ENCODE measurements around the gene NTM.

Gene NTM

DNA sequence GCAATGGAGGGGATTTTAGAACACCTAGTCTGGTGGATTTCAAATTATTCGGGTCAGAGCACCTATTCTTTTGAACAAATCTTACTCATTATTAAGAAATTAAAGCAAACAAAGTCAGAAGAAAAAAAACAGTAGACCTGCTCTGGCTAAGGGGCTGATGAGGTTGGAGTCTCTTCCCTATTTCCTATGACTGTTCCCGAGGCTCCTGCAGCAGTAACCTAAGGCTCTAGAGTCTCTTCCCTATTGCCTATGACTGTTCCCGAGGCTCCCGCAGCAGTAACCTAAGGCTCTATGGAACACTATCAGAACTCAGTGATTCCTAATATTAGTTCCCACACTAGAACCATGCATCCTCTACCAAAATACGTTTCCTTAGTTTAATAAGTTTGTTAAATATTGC is 607.9 kb downstream of the NTM start:
- H3K27ac ChIP-seq, result no peak overlapping the region
- TF ChIP-seq CTCF (IDR thresholded peaks at IDR 0.05), result no peak

DNA sequence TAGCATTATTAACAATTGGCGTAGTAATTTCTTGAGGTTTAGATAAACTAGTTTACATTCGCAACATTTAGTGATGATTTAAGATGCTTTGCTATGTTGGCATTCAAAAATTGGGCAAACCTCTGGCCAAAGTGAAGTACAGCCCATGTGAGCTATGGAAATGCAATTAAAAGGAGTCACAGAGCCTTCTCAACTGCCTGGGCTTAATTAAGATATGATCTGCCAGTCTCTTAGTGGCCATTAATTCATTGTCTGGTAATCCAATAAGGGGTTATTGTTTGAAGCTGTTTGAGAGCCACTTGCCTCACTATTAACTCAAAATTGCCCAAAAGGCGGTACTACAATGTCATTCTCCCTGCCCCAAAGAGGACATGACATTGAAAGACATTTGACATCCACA is 608.9 kb downstream of the NTM start:
- TF ChIP-seq CTCF (IDR thresholded peaks at IDR 0.05), result no peak
- no peak for TF ChIP-seq ZFX (IDR thresholded peaks at IDR 0.05; ENCODE audit: borderline replicate concordance)
- no peak overlapping the region for H3K27ac ChIP-seq

- no peak overlapping the region for H3K27ac ChIP-seq
- TF ChIP-seq CTCF (IDR thresholded peaks at IDR 0.05), result no peak
- TF ChIP-seq ZFX (IDR thresholded peaks at IDR 0.05; ENCODE audit: borderline replicate concordance), result no peak
Observed at GRCh38 chr11:131980199-131980598, 609.8 kb downstream of the NTM start.

GRCh38 chr11:131980888-131981668 is 610.7 kb downstream of the NTM start:
- TF ChIP-seq ZFX (IDR thresholded peaks at IDR 0.05; ENCODE audit: borderline replicate concordance) (no peak), CTCF (IDR thresholded peaks at IDR 0.05) (no peak)
- no peak overlapping the region for H3K27ac ChIP-seq

DNA sequence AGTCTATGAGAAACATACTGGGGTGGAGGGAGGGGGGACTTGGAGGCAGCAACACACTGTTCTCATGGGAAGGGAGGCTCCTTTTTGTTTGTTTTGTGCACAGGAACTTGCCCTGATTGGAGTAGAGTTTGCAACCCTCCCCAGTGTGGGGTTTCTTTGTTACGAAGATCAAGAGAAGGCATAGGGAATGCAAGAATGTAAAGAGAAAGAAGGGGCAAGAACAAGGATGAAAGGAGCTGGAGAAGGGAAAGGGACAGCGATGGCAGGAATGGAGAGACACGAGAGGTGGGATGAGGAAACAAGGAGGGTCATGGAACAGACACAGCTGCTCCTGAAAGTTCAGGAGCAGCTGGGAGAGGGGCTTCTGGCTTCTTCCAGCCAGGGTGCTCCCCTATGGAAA is 611.7 kb downstream of the NTM start:
- TF ChIP-seq ZFX (IDR thresholded peaks at IDR 0.05; ENCODE audit: borderline replicate concordance) (no peak), CTCF (IDR thresholded peaks at IDR 0.05) (no peak)
- H3K27ac ChIP-seq, result no peak overlapping the region

DNA sequence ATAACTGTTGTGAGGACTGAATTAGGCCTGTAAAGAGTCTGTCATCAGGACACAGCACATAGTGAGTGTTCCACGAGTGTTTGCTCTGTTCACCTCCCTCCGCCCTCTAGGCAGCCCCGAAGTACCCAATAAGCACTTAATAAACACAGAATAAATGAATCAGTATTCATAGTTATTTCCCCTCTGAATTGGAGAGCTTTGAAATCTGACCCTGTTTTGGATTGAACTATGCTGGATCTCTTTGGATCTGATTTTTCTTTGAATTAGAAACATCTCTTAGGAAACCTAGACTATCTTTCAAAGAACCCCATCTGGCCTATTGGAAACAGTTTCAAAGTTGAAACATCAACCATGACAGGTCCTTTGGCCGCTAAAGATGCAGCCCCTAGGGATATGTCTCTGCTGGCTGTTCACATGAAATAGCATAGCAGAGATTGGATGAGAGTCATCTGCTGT is 615.5 kb downstream of the NTM start:
- no peak overlapping the region for H3K27ac ChIP-seq
- TF ChIP-seq CTCF (IDR thresholded peaks at IDR 0.05) (no peak), ZFX (IDR thresholded peaks at IDR 0.05; ENCODE audit: borderline replicate concordance) (no peak)

- no peak overlapping the region for H3K27ac ChIP-seq
- TF ChIP-seq CTCF (IDR thresholded peaks at IDR 0.05) (no peak), ZFX (IDR thresholded peaks at IDR 0.05; ENCODE audit: borderline replicate concordance) (no peak)
Observed at GRCh38 chr11:131987703-131988102, 617.3 kb downstream of the NTM start.
